CD4-positive, alpha-beta T cell treated with Interferon alpha-2 for 1 hour (primary cell): ENCODE measurements around the gene CRYBA2.

Experiments
- DNase-seq, 2 donors: peaks; one replicate each; pipeline ENCODE4 v3.0.0-alpha.2; 2020 to 2022

CRYBA2 gene

GRCh38 chr2:218998414-218999002 is 5.3 kb upstream of the CRYBA2 start:
- DNase-seq, result no peak

- no peak for DNase-seq
These were observed 4.5 kb upstream of the CRYBA2 start for GRCh38 chr2:218997731-218998130.

- no peak for DNase-seq
These were observed 3.7 kb upstream of the CRYBA2 start for GRCh38 chr2:218996937-218997336.

DNA sequence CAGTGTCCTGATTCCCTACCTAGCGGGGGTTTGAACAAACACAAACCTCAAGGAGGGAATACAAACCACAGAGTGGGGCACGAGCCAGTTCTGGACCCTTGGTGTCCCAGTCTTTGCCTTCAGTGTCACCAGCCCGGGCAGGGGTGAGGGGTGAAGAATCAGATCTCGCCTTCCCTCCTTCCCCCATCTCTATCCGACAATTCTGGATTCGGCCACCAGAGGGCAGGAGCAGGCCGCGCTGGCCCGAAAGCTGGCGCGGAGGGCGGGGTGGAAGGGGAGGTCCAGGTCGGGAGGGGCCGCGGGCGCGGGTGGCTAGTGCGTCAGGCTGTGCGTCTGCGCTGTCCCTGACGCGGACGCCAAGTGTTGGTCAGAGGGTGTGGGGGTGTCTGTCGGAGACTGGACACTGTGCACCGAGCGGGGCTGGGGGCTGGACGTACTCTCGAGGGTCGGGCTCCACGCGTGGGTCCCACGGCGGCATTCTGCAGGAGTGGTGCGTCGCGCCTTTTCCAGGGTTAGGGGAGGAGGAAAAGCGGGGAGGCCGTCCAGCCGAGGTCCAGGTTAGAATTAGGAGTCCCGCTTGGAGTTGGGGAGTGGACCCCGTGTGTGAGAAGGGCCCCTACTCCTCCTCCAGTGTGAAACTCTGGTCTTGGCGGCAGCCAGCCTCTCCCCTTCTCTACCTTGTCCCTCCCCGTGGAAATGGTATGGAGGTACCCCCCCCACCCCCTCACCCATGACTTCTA is 2.9 kb upstream of the CRYBA2 start:
- peak; percentile 65 to 80 for DNase-seq

GRCh38 chr2:218995561-218995960 is 2.3 kb upstream of the CRYBA2 start:
- DNase-seq, result no peak

- DNase-seq, result no peak
These were observed 398 bp downstream of the CRYBA2 start for GRCh38 chr2:218992703-218993344.

DNA sequence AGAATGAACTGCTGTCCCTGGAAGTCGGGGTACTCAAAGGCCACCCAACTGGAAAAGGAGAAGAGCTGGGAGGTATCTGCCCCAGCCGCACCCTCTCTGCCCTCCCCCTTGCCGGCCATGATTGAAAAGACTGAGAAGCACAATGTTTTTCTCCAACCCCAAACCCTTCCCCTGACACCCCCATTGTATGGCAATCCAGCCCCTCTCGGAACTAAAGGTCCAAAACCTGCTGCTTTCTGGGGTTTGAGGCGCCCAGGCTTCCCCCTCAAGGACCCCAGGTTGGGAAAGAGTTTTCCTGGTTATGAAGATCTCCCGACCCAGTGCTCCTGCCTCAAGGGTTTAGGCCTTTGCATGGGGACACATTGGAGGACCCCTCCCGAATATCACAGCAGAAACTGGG is 1.0 kb downstream of the CRYBA2 start:
- DNase-seq, result no peak

- DNase-seq, result no peak
These were observed 1.5 kb downstream of the CRYBA2 start for GRCh38 chr2:218991674-218992168.

DNA sequence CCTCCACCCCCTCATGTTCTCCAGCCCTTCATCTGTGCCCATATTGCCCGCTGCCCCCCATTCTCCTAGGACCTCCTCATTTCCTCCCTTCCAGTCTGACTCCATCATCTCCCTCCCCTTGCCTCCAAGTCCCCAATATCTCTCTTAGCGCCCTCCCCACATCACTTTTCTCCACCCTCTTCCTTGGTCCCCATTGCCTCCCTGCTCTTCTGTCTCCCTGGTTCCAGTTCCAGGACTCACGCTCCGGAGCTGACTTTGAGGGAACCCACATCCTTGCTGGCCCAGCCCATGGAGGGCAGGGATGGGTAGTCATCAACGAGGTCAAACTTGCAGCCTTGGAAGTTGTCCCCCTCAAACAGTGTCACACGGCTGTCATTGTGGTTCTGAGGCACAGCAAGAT is 2.6 kb downstream of the CRYBA2 start:
- no peak for DNase-seq

DNA sequence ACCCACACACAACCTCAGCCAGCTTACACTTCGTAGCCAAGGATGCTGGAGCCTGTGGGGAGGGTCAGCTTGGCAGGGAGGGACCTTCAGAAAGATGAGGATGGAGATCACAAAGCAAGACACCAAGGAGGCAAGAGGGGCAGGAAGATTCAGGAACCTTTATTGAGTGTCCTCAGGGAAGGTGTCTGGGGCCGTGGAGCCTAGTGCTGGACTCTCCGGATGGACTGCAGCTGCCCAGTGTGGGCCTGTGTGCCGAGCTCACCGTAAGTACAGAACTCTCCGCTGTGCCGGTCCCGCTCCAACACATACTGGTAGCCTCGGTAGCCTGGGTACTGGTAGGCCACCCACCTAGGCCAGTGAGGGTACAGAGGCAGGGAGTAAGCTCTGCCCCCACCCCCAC is 3.2 kb downstream of the CRYBA2 start:
- no peak for DNase-seq

DNA sequence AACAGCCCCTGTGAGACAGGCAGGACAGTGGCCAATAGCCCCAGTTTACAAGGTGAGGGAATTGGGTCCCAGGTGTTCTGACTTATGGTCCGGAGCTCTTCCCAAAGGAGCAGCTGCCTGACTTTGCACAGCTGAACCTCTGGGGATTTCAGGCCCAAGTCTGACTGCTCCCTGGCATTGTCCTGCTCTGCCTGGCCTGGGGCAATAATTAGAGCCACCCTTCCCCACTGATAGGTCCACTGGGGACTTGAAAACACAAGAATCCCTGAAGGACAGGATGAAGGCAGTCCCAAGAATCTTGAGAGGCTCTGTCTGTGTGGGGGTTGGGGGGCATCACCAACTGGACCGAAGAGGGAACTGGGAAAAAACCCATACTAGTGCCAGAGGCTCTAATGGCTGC is 4.6 kb downstream of the CRYBA2 start:
- no peak for DNase-seq

- no peak for DNase-seq
These were observed 5.1 kb downstream of the CRYBA2 start for GRCh38 chr2:218988164-218988563.

- no peak for DNase-seq
These were observed 7.0 kb downstream of the CRYBA2 start for GRCh38 chr2:218986148-218986761.

- DNase-seq, result no peak
These were observed 7.7 kb downstream of the CRYBA2 start for GRCh38 chr2:218985325-218986091.

DNA sequence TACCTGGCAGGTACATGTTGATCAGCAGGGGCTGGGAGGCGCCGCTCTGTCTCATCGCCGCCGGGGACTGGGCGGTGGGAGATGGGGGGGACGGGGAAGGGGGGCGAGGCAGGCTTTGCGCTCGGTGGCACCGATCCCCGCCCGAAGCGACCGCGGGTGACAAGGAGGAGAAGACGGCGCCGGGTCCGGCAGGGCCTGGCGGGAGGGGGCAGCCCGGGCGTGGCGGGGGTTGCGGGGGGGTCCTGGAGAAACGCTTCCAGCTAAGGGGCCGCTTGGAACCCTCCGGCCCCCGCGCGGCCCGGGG is 8.2 kb downstream of the CRYBA2 start, which contains the start of gene FEV:
Gene FEV, minus strand, starts transcription at position 164 of the 304 bp plus-strand sequence. Its CDS starts 109 bp downstream, at position 55.
- no peak for DNase-seq

DNA sequence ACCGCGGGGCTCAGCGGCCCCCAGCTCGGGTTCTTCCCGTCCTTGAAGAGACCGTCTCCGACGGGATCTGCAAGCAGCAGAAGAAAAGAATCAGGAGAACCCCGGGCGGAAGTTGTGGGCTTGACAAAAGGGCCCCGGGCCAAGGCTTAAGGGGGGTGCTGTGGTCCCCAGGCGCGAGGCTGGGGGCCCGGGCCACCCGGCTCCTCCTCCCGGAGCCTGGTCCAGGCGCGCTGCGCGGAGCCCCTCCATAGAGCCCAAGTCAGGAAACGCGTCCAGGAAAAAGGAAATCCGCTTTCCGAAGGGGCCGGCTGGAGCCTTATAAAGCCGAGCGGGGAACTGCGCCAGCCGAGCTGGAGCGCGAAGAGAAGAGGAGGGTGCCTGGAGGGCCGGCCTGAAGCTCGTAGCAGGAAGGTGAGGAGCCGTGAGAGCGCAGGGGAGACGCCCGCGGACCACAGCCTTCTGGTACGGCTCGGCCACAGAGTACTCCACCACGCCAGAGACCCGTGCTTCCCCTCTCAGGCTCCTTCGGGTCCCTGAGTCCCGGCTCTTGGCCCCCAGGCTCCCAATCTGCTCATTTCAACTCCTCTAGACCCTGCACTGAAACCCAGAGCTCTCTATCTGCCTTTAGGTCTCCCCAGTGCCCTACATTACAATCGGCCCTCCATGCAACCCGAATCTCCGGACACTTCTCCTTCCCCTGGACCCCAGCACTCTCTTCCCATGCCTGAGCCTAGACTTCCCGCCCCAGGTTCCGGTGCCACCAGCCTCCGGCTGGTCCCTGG is 8.8 kb downstream of the CRYBA2 start:
- DNase-seq, result no peak

GRCh38 chr2:218983934-218984238 is 9.3 kb downstream of the CRYBA2 start:
- DNase-seq, result no peak

DNA sequence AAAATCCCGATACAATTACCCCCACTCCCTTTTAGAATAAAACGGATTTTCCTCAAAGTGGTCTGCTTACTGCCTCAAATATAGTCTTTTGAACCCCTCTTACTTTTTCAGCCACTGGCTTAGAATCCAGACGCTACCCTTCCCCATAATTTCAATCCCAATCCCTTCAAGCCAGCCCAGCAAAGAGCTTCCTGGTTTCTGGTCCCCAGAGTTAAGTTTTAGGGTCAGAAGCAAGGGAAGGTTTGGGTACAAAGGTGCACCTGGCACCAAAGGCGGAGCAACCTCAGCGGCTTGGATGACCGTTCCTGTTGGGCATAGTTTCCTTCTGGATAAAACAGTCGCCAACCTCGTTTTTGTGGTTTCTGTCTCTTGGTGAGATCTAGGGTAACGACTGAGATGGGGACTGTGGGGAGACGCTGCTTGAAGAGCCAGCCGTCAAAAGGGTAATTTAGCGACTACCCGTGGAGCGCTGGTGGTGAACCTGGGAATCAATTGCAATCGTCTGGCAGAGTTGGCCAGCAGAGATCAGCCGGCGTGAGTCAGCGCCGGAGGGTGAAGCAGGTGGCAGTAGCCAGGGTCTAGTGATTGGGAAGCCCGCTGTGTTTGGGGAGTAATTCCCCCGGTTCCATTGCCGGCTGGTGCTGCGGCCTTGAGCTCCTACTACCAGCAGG is 9.8 kb downstream of the CRYBA2 start:
- DNase-seq, result no peak

DNA sequence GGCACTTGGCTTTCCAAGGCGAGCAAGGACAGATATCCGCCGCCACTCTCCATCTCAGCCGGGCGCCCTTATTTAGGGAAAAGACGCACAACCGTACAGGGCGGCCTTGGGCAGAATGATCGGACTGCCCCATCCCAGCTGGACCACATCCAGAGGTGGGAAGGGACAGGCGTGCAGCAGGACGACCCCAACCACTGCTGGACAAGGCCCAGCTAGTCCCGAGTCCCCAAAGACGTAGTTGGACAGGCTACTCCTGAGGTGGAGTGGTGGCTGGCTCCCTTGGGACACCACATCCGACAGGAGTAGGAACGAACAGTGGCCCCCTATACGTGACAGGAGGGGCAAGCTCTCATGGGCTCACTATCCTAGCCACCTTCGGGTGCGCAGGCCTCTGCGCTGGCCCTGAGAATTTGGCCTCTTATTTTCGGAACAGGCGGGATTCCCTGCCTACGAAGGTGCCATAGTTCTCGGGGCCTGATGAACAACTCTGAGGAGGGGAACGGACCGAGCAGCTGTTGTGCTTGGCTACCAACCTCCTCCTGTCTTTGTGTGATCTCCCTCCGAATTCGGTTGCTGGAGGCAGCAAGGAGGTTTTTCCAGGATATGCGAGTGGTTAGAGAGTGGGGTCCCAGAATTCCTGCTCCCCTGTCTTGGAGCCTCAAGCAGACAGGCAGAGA is 10.5 kb downstream of the CRYBA2 start:
- DNase-seq, result no peak

- peak in 1 of 2 donors; percentile 32 for DNase-seq
These were observed 11.2 kb downstream of the CRYBA2 start for GRCh38 chr2:218981881-218982585.
